Measurements from ENCODE around the gene OR5L2. TPM values are rescaled to one million over a fixed set of nuclear protein-coding genes. Genes with fewer than 3 reads are reported as not detected.
"Not testable (repeated sequence)": the region's sequence is repeated elsewhere in the genome, so short reads cannot be mapped to it uniquely, and the experiment has no call there.

Gene OR5L2
- not detected for total RNA-seq
- long read RNA-seq: 0 reads

GRCh38 chr11:55826919-55827318 is at the start of gene OR5L2:
Gene OR5L2, plus strand, starts transcription at chr11:55827219. Its CDS starts 0 bp downstream, at chr11:55827219.
- no peak for DNase-seq
- intact Hi-C loops (cut with micrococcal nuclease): no loop called here
- ATAC-seq: no peak

DNA sequence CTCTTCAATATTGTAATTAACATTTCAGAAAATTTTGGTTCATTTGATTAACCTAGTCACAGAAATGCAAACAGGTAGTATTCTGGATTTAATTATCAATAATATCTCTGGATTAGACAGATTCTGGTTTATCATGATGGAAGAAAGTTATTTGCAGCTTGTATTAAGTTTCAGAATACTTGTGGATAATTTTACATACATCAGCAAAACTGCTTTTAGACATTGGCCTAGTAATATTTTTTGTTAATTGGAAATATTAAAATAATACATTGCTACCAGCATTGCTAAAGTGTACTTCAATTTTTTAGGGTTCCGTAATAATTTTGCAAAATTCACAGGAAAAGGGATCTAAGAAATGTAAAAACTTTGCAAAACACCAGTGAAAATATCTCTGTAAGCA is 35.4 kb upstream of the OR5L2 start:
- intact Hi-C loops (cut with micrococcal nuclease): no loop called here

GRCh38 chr11:55793321-55793720 is 33.7 kb upstream of the OR5L2 start:
- DNase-seq (no peak), ATAC-seq (no peak)
- intact Hi-C loops (cut with micrococcal nuclease): no loop called here

More for the DNA sequence above, 35.4 kb upstream of the OR5L2 start:
- no peak for ATAC-seq
- DNase-seq: no peak

DNA sequence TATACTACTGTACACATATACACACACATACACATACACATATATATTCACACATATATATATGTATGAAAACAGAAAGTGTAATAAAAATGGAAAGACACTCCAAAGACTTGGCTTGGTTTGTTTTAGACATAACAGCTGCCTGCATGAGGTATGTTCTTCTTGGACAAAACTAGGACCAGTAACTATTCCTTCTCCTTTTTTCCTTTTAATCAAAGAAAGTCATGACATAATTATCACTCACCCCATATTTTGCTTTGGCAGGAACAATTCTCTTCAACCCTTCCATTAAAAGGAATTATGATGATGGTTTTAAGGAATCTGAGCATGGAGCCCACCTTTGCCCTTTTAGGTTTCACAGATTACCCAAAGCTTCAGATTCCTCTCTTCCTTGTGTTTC is 31.8 kb upstream of the OR5L2 start, which contains the start of gene OR5D14:
Gene OR5D14 (plus strand): TSS at position 301 of the 400 bp plus-strand sequence. CDS start 0 bp downstream, at position 301.
- intact Hi-C loops (cut with micrococcal nuclease): no loop called here
- DNase-seq (no peak), ATAC-seq (no peak)

DNA sequence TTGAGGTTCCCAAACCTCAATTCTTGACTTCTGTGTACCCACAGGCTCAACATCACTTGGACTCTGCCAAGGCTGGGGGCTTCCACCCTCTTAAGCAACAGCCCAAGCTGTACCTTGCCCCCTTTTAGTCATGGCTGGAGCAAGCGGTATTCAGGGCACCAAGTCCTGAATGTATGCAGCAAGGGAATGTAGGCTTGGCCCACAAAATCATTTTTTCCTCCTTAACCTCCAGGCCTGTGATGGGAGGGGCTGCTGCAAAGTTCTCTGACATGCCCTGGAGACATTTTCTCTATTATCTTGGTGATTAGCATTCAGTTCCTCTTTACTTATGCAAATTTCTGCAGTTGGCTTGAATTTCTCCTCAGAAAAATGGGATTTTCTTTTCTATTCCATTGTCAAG is 20.8 kb upstream of the OR5L2 start:
- DNase-seq: no peak

GRCh38 chr11:55811067-55811466 is 16.0 kb upstream of the OR5L2 start, which contains the start of gene OR5L1:
Gene OR5L1, plus strand, starts transcription at chr11:55811367. Its CDS starts 100 bp downstream, at chr11:55811467.
- DNase-seq (no peak), ATAC-seq (no peak)
- intact Hi-C loops (cut with micrococcal nuclease): no loop called here

More for the DNA sequence above, 20.8 kb upstream of the OR5L2 start:
- no peak for ATAC-seq
- intact Hi-C loops (cut with micrococcal nuclease): no loop called here

DNA sequence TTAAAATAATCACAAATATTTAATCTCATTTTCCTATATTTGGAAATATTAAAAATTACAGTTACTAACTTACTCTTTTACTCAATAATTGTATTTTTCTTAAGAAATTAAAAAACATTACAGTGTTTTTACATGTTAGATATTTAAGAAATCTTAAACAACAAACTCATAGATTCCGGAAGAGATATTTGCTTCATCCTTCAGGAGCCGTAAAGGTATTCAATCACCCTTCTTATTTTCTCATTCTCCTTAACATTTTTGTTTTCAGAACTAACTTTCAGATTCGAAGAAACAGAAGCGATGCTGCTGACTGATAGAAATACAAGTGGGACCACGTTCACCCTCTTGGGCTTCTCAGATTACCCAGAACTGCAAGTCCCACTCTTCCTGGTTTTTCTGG is 7.7 kb upstream of the OR5L2 start, which contains the start of gene OR5D18:
Gene OR5D18 (plus strand): TSS at position 301 of the 400 bp plus-strand sequence. CDS start 0 bp downstream, at position 301.
- ATAC-seq (no peak), DNase-seq (no peak)
- intact Hi-C loops (cut with micrococcal nuclease): no loop called here

DNA sequence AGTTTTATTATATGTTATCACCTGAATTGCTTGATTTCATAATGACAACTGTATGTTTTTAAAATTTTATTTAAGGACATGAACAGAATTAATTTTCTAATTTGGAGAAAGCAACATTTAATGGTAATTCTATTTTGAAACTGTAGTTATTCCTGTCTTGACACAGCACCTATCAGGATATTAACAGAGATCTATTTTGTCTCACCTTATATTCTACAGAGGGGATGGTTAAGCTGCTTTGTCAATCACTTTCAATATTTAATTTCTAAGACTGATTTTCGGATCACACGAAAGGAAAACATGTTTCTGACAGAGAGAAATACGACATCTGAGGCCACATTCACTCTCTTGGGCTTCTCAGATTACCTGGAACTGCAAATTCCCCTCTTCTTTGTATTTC is 11.4 kb downstream of the OR5L2 start, which contains the start of gene OR5D16:
Gene OR5D16 (plus strand): TSS at position 301 of the 400 bp plus-strand sequence. CDS start 0 bp downstream, at position 301.
- ATAC-seq (no peak), DNase-seq (no peak)
- intact Hi-C loops (cut with micrococcal nuclease): no loop called here

DNA sequence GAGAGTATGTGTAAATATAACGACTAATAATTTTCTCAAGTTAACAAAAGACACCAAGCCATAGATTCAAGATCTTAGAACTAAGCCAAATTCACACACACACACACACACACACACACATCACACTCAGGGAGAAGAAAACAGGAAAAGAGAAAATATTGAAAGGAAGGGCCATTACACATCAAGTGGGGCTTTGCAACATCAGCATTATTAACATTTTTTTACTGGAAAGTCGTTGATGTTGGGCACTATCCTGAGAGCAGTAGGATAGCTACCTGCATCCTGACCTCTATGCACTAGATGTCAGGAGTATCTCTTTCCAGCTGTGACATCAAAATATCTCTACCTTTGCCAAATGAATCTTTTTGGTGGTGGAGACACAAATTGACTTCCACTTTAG is 20.4 kb downstream of the OR5L2 start:
- DNase-seq (no peak), ATAC-seq (no peak)
- intact Hi-C loops (cut with micrococcal nuclease): no loop called here

DNA sequence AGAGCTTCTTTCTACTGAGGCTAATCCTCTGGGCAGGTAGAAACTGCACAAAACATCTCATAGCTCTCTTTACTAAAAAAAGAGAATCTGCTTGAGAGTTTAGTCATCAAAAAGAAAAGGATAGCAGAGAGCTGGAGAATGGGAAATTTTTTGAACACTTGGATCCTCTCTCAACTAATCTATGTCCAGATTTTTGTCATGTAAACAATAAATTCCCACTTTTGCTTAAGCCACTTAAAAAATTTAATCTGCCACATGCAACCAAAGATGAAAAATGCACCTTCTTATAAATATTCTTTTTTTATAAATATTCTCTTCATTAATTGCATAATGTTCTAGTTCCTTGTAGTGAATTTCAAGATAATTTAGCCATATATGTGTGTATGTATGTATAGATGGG is 22.0 kb downstream of the OR5L2 start:
- intact Hi-C loops (cut with micrococcal nuclease): no loop called here
- no peak for ATAC-seq
- no peak for DNase-seq

DNA sequence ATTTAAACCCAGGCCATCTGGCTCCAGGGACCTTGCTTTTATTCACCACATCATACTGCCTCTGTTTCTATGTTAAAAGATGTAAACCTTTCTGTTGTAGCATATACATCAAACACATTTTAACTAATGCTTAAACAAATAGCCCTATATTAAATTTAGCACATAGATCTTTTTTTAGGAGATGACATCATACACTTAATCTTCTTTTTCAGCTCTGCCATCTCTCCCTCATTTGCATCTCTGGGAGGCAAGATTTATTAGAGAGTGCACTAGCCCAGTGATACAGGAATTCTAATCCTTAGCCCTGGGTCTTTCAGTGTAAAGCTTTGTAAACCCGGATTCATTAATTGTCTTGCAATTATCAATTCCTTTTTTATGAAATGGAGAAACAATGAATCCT is 25.1 kb downstream of the OR5L2 start:
- intact Hi-C loops (cut with micrococcal nuclease): no loop called here
- ATAC-seq (no peak), DNase-seq (no peak)

DNA sequence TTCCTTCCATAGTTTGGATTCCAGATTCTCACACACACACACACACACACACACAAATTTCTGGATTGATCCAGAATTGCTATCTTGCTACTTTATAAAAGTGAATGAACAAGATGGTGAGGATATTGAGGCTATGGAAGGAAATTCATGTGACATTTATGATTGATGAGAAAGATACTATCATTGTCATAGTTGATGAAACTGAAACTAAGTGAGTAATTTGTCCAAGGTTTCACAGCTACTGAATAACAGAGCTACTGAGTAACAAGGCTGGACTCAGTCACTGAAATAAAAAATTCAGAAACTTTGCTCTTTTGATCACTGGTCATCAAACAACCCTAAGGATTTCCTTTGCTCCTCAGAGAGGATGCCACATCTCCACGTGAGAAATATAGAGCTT is 27.7 kb downstream of the OR5L2 start:
- intact Hi-C loops (cut with micrococcal nuclease): no loop called here
- ATAC-seq (no peak), DNase-seq (no peak)

GRCh38 chr11:55867354-55867753 is 40.3 kb downstream of the OR5L2 start:
- DNase-seq; intact Hi-C loops (cut with micrococcal nuclease); ATAC-seq: not testable (repeated sequence)

GRCh38 chr11:55872731-55873130 is 45.7 kb downstream of the OR5L2 start:
- intact Hi-C loops (cut with micrococcal nuclease); ATAC-seq; DNase-seq: not testable (repeated sequence)

- ATAC-seq; intact Hi-C loops (cut with micrococcal nuclease); DNase-seq: not testable (repeated sequence)
These were observed 46.1 kb downstream of the OR5L2 start for GRCh38 chr11:55873146-55873545.

Other genes starting within 250 kb of the OR5L2 start
- not detected for gene OR4C11, start 219.6 kb upstream of the OR5L2 start, total RNA-seq
- not detected for gene OR4P4, start 192.1 kb upstream of the OR5L2 start, total RNA-seq
- gene OR4S2, start 178.9 kb upstream of the OR5L2 start, total RNA-seq: not detected
- gene OR4C6, start 165.0 kb upstream of the OR5L2 start, total RNA-seq: not detected
- gene OR5D13, start 53.8 kb upstream of the OR5L2 start, total RNA-seq: not detected
- gene OR5D14, start 31.7 kb upstream of the OR5L2 start, total RNA-seq: not detected
- gene OR5L1, start 15.9 kb upstream of the OR5L2 start, total RNA-seq: not detected
- not detected for gene OR5D18, start 7.6 kb upstream of the OR5L2 start, total RNA-seq
- gene OR5D16, start 11.5 kb downstream of the OR5L2 start, total RNA-seq: not detected
- not detected for gene TRIM51, start 56.1 kb downstream of the OR5L2 start, total RNA-seq
- not detected for gene OR5W2, start 87.4 kb downstream of the OR5L2 start, total RNA-seq
- gene OR5I1, start 109.2 kb downstream of the OR5L2 start, total RNA-seq: not detected
- not detected for gene OR10AG1, start 142.7 kb downstream of the OR5L2 start, total RNA-seq
- not detected for gene OR5F1, start 167.4 kb downstream of the OR5L2 start, total RNA-seq
- not detected for gene OR5AS1, start 200.4 kb downstream of the OR5L2 start, total RNA-seq